Measurements from ENCODE around the gene HECA.

HECA gene

DNA sequence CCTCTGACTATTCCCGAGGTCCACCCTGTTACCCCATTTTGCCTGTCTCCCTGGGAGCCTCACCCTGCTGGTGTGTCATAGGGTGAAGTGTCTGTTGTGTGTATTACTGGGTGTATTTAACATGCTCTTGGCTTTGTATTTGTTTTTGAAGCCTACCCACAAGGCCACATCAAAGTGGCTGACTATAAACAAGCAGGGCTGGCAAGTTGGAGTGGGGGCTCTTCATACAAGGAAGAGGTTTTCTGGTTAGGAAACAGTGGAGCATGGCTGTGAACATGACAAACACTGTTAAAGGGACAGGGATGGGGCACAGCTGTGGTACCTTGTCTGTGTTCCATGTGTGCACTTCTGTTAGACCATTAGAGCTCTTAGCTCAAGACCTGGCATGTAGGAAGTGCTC lies 26.3 kb downstream of the HECA start:
- DNase-seq (ENCODE audit: low read depth), result peak; percentile 45

GRCh38 chr6:139161817-139162284 lies 27.0 kb downstream of the HECA start:
- DNase-seq (ENCODE audit: low read depth), result no peak

GRCh38 chr6:139164001-139164400 lies 29.1 kb downstream of the HECA start:
- DNase-seq (ENCODE audit: low read depth), result no peak

DNA sequence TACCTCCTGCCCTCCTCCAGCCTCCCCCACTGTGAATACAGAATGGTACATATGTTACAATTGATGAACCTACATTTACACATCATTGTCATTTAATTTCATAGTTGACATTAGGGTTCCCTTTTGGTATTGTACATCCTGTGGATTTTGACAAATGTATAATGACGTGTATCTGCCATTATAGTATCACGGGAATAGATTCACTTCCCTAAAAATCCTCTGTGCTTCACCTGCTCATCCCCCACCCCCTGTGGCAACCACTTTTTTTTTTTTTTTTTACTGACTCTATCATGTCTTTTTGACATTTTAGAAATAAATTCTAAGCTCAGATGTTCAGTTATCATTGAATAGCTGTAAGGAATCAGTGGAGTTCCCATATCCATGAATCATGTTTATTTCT lies 30.4 kb downstream of the HECA start:
- no peak for DNase-seq (ENCODE audit: low read depth)

- no peak for DNase-seq (ENCODE audit: low read depth)
These were observed 31.5 kb downstream of the HECA start for GRCh38 chr6:139166238-139166955.

GRCh38 chr6:139166956-139167313 lies 32.1 kb downstream of the HECA start:
- DNase-seq (ENCODE audit: low read depth), result no peak

- DNase-seq (ENCODE audit: low read depth), result no peak
These were observed 37.3 kb downstream of the HECA start for GRCh38 chr6:139172151-139172550.

DNA sequence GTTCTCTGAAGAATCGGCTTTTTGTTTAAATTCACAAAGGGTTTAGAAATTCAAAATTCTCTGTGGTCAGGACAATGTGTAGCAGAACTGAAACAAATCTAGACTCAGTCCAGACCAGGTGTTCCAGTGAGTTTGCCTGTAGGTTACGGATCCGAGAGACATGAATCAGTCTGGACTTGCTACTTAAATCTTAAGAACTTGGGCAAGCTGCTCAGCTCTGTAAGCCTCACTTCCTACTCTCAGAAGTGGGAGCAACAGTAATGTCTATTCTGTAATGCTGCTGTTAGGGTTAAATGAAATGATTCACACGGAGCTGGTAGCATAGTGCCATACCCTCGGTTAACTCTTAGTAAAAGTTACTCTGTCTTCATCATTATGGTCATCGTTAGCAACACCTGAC lies 37.7 kb downstream of the HECA start:
- DNase-seq (ENCODE audit: low read depth), result no peak

- no peak for DNase-seq (ENCODE audit: low read depth)
These were observed 38.3 kb downstream of the HECA start for GRCh38 chr6:139173172-139173571.

- no peak for DNase-seq (ENCODE audit: low read depth)
These were observed 38.9 kb downstream of the HECA start for GRCh38 chr6:139173822-139174221.

DNA sequence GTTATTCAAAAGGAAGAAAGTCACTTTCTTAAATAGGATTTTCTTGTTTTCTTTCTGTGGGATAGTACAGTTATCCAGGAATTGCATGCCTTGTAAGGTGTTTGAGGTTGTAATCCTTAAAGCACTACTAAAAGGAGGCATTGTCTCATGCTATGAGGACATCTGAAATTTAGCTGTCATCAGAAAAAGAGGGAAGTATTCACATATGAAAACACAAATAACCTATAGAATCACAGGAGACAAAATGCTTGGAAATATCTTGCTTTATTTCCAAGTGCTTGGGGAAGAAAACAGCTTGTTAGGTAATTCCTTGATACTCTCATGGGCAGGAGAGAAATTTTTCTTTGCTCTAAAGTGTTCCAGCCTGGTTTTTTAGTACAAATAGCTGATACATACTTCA lies 40.1 kb downstream of the HECA start:
- no peak for DNase-seq (ENCODE audit: low read depth)

DNA sequence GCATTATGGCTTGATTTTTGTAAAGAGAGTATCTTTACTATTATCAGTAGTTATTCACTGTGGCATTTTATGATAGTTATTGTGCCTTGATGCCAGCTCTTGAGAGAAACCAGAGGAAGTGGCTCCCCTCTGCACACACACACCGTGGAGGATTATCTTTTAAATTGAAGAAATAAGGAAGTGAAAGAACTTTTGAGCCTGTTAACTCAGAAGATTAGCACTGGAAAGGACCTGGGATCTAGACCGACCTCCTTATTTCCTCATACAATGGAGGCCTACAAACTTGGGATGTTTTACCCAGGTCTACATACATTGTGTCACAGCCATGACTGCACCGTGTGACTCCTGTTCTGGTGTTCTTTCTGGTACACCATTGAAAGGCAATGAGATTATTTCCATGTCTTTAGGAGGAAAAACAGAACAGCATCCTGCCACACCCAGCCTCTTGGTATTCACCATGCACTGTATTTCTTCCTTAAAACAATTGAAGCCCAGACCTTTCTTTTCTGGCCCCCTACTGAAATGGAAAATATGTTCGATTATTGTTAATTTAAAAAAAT lies 40.6 kb downstream of the HECA start:
- DNase-seq (ENCODE audit: low read depth), result no peak

GRCh38 chr6:139181236-139181635 lies 46.4 kb downstream of the HECA start:
- no peak for DNase-seq (ENCODE audit: low read depth)

DNA sequence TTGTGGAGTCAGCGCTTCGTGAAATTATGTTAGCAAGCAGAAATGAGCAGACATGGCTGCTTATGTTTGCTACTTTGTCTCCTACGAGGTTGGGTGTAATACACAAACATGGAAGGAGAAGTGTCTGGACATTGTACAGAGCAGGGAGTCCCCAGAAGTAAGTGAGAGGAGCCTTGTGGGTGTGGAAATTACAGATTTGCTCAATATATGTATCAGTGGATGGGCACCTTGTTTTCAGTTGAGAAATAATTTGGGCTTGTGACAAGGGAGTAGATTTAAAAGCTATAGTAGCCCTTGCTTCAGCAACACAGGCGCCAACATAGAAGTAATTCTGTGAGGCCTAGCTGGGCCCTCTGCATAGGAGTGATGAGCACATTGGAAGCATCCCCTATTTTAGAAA lies 49.2 kb downstream of the HECA start:
- DNase-seq (ENCODE audit: low read depth), result no peak

- DNase-seq (ENCODE audit: low read depth), result no peak
These were observed 49.6 kb downstream of the HECA start for GRCh38 chr6:139184459-139184858.

DNA sequence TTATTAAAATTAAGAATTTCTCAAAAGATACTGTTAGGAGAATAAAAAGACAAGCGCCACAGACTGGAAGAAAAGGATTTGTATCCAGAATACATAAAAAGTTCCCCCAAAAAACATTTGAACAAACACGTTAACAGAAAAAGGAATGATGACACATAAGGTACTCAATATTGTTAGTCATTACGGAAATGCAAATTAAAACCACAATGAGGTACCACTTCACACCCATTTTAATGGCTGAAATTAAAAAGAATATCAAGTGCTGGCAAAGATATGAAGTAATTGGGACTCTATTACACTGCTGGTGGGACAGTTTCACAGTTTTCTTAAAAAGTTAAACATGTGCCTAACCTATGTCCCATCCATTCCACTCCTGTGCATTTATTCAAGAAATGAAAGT lies 51.4 kb downstream of the HECA start:
- no peak for DNase-seq (ENCODE audit: low read depth)

DNA sequence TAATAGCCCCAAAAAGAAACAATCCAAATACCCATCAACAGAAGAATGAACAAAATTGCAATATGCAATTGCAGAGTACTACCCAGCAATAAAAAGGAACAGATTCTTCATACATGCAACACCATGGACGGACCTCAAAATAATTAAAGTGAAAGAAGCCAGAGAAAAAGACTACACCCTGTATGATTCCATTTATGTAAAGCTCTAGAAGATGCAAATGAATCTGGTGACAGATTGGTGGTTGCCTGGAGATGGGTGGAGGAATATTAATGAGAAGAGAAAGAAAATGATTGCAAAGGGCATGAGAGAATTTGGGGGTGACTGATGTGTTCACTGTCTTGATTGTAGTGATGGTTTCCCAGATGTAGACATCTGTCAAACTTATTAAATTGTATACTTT lies 51.8 kb downstream of the HECA start:
- DNase-seq (ENCODE audit: low read depth), result no peak

GRCh38 chr6:139187489-139187888 lies 52.6 kb downstream of the HECA start:
- DNase-seq (ENCODE audit: low read depth), result no peak

- DNase-seq (ENCODE audit: low read depth), result no peak
These were observed 54.8 kb downstream of the HECA start for GRCh38 chr6:139189665-139190064.

- DNase-seq (ENCODE audit: low read depth), result no peak
These were observed 59.9 kb downstream of the HECA start for GRCh38 chr6:139194740-139195139.

- DNase-seq (ENCODE audit: low read depth), result no peak
These were observed 63.8 kb downstream of the HECA start for GRCh38 chr6:139198529-139199288.

DNA sequence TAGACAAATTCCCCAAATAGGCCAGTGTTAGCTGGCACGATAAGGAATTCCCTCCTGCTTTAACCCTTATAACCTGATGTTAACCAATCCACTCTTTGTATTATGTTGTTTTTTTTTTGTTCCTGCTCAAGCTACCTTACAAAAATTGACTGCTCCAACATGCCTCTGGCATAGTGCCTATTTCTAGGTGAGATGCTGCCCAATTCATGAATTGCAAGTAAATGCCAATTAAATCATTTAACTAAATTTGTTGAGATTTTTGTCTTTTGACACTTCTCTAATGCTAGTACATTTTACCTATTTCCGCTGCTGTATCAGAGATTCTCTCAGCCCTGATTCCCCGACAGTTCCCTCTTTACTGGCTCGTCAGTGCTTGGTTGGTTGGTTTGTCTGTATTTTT lies 66.5 kb downstream of the HECA start:
- no peak for DNase-seq (ENCODE audit: low read depth)

- no peak for DNase-seq (ENCODE audit: low read depth)
These were observed 70.1 kb downstream of the HECA start for GRCh38 chr6:139204978-139205377.
